HG03439 (cell line): Measurements from ENCODE around the gene CHRNA1.

Source experiments
- ATAC-seq: cut with Tn5 transposase; IDR thresholded peaks from one replicate; pipeline ENCODE4 v1.9.1; 2021; ENCODE audit warnings: mild to moderate bottlenecking, moderate library complexity; ENCODE audit not compliant: unreplicated experiment

Gene CHRNA1

GRCh38 chr2:174761837-174762236, 2.4 kb downstream of the CHRNA1 start:
- no peak for ATAC-seq

GRCh38 chr2:174760845-174761473, 3.3 kb downstream of the CHRNA1 start:
- no peak for ATAC-seq

GRCh38 chr2:174759381-174760065, 4.7 kb downstream of the CHRNA1 start:
- ATAC-seq: no peak

GRCh38 chr2:174756743-174757142, 7.5 kb downstream of the CHRNA1 start:
- ATAC-seq: no peak

- ATAC-seq: peak; percentile 36
These were observed 11.1 kb downstream of the CHRNA1 start for GRCh38 chr2:174753038-174753633.

- peak; percentile 82 for ATAC-seq
These were observed 11.8 kb downstream of the CHRNA1 start for GRCh38 chr2:174752403-174753037.

GRCh38 chr2:174750923-174751441, 13.3 kb downstream of the CHRNA1 start:
- ATAC-seq: peak; percentile 51

- ATAC-seq: no peak
These were observed 14.5 kb downstream of the CHRNA1 start for GRCh38 chr2:174749793-174750192.

GRCh38 chr2:174748948-174749347, 15.3 kb downstream of the CHRNA1 start:
- ATAC-seq: no peak

GRCh38 chr2:174745142-174745541, 19.1 kb downstream of the CHRNA1 start:
- no peak for ATAC-seq

- no peak for ATAC-seq
These were observed 20.2 kb downstream of the CHRNA1 start for GRCh38 chr2:174744111-174744510.

GRCh38 chr2:174740721-174741120, 23.6 kb downstream of the CHRNA1 start:
- ATAC-seq: no peak

GRCh38 chr2:174738841-174739240, 25.4 kb downstream of the CHRNA1 start:
- ATAC-seq: no peak

- ATAC-seq: no peak
These were observed 32.7 kb downstream of the CHRNA1 start for GRCh38 chr2:174731546-174731945.

GRCh38 chr2:174730698-174731018, 33.6 kb downstream of the CHRNA1 start:
- ATAC-seq: no peak

GRCh38 chr2:174729797-174730697, 34.2 kb downstream of the CHRNA1 start:
- no peak for ATAC-seq

- ATAC-seq: no peak
These were observed 36.2 kb downstream of the CHRNA1 start for GRCh38 chr2:174728096-174728495.

GRCh38 chr2:174726212-174726611, 38.1 kb downstream of the CHRNA1 start:
- no peak for ATAC-seq

GRCh38 chr2:174722942-174723592, 41.2 kb downstream of the CHRNA1 start:
- ATAC-seq: no peak

- no peak for ATAC-seq
These were observed 45.3 kb downstream of the CHRNA1 start for GRCh38 chr2:174719016-174719415.
